Activated CD4-positive, CD25-positive, alpha-beta regulatory T cell (primary cell): ENCODE data around the gene JPT2.
"Not testable (repeated sequence)": the region's sequence is repeated elsewhere in the genome, so short reads cannot be mapped to it uniquely, and the experiment has no call there.

ENCODE experiments used
- DNase-seq, 4 experiments: peaks; one replicate each; lab custom pipeline; 2025; lab: John Stamatoyannopoulos, UW

The JPT2 gene

GRCh38 chr16:1674751-1675664 lies 3.1 kb upstream of the JPT2 start:
- no peak for DNase-seq

GRCh38 chr16:1676661-1677060 lies 1.4 kb upstream of the JPT2 start:
- no peak for DNase-seq

GRCh38 chr16:1677339-1677738 lies 740 bp upstream of the JPT2 start:
- DNase-seq = no peak

DNA sequence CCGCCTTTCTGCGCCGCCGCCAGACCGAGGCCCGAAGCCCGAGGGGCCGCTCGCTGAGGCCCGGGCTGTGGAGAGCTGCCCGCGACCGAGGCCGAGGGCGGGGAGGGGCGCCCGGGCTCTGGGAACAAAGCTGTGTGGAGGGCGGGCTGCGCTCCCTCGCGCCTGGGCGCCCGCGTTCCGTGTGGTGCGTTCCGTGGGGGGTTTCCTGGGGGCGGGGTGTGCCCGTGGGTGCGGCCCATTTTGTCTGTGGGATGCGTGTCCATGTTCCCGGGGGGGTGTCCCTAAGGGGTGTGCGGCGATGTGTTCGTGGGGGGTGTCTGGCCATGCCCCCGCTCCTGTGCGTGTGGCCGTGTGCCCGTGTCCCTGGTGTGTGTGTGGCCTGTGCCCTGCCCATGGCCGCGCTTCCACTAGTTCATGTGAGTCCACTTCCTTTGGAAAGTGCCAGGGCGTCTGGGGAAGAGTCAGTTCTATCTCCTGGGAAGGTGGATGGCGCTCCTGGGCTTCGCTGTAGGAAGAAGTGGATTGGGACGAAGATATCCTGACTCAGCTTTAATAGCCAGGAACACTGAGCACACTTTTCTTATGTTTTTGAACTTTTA lies 520 bp downstream of the JPT2 start:
- peak; percentile 17 to 25 (median 18) for DNase-seq

GRCh38 chr16:1680361-1680760 lies 2.3 kb downstream of the JPT2 start:
- DNase-seq = no peak

DNA sequence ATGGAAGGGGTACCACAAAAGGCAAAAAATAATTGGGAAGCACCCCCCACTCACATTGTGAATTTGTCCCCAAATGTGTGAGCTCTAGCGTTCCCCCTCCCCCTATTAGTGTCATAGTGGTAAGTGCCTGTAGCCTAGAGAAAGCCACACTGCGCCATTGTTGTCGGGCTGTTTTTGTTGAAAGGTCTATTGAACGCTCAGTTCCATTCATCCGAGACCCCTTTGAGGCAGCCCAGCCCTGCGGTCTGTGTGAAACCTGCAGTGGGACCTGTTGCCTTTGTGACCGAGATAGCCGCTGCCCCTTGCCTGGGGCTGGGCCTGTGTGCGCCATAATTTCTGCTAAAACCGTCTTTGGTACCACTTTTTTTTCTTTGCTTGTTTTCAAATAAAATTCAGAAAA lies 3.0 kb downstream of the JPT2 start:
- no peak for DNase-seq

DNA sequence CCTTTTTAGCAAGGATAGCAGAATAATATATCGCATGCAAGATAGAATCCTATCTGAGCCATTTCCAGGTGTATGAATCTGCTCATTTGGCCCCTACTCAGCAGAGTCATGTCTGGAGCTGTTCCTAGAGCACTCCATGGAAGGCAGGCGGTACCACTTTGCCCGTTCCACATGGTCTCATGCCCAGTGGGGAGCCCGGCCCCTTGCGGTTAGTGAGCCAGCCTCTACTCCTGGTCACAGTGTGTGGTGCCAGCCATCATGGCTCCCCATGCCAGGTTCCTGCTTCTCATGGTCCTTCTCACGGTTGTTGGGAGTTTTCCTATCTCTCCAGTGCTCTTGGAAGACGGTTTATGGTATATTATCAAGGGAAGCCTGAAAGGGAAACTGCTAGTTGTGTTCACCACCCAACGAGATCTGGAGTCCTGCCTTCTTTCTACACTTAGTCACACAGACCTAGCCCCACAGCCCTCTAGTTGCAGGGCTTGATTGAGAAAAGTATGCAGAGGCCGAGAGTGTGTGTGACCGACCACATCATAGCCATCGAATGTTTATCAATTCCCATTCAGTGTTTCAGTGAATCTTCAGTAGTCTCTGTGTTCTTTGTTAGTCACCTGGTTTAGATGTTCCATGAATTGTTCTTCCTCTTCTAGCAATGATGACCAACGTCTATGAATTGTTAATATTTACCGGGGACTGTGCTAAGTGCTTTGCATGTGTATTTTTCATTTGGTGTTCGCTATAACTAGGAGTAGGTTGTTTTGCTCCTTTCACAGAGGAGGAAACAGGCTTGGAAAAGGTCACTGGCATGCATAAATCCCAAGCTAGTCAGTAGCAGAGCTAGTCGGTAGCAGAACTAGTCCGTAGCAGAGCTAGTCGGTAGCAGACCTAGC lies 9.6 kb downstream of the JPT2 start:
- DNase-seq = no peak

DNA sequence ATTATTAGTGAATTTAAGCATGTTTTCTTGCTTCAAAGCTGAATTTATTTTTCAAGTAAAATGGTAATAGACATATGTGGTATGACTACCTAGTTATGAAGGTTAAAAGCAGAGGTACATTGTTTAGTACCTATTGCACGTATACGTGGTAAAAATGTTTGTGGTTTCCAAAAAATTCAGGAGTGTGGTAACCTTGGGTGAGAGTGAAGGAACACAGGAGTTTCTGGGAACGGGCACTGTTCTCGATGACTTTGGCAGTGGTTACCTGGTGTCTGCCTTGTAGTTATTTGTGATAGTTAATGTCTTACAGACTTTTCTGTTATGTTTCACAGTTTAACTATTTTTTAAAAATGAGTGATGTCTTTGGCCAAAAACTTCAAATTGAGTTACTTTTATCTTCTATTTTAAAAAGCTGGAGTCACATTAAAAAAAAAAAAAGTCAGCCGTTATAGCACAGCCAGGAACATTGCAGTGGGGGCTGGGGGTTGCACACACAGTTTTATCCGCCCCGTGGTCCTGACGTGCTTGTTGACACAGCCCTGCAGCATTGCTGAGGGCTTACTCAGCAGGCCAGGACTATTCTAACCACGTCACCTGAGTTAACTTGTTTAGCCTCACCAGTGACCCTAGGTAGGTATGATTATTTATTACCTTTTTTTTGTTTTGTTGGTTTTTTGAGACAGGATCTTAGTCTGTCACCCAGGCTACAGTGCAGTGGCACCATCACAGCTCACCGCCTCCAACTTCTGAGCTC lies 10.9 kb downstream of the JPT2 start:
- no peak for DNase-seq

- DNase-seq = no peak
Observed at GRCh38 chr16:1689853-1690252, 11.8 kb downstream of the JPT2 start.

DNA sequence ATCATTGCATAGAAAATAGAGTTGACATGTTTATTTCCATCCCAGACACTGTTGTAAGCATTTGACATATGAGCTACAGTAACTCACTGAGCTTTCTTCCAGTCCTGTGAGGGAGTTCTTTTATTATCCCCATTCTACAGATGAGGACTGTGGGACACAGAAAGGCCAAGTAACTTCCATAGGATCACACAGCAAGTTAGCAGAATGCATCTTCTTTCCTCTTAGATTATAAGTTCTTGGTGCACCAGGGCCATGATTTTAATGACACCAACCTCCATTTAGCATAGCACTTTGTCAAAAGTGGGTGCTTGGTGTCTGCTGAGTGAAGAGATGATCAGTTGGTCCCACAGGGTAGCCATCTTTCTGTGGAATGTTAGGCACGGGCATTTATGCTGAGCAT lies 12.7 kb downstream of the JPT2 start:
- DNase-seq = no peak

GRCh38 chr16:1691276-1691675 lies 13.2 kb downstream of the JPT2 start:
- DNase-seq = no peak

DNA sequence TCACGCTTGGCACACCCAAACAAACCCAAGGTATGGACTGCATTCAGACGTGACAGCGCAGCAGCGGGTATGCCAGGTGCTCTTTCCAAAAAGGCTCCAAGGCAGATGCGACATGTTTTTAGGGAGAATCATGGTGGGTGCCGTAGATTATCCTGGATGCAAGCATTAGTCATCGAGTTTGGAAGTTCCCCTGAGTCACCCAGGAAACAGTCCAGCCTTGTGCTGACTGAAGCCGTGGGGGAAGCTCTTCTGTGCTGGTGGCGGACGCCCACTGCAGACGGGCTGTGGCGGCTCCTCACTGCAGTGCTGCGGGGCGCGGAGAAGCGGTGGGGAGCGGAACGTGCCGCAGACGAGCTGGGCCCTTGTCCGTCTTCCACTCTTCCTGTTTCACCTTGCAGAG lies 13.9 kb downstream of the JPT2 start:
- DNase-seq = no peak

GRCh38 chr16:1696863-1697262 lies 18.8 kb downstream of the JPT2 start:
- no peak for DNase-seq

DNA sequence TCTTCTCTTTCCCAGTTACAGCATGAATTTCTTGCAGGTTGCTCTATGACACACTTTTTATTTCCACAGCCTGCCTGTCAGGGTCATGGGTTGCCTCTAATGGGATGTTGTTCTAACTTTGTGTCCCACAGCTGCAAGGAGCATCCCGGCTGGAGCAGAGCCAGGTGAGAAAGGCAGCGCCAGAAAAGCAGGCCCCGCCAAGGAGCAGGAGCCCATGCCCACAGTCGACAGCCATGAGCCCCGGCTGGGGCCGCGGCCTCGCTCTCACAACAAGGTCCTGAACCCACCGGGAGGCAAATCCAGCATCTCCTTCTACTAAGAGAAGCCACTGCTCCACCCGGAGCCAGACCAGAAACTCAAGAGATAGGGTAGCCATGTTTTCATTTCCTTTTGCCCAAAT lies 20.6 kb downstream of the JPT2 start:
- DNase-seq = no peak

DNA sequence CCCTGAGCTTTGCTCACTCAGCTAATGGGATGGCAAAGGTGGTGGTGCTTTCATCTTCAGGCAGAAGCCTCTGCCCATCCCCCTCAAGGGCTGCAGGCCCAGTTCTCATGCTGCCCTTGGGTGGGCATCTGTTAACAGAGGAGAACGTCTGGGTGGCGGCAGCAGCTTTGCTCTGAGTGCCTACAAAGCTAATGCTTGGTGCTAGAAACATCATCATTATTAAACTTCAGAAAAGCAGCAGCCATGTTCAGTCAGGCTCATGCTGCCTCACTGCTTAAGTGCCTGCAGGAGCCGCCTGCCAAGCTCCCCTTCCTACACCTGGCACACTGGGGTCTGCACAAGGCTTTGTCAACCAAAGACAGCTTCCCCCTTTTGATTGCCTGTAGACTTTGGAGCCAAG lies 22.2 kb downstream of the JPT2 start:
- no peak for DNase-seq

- DNase-seq = no peak
Observed at GRCh38 chr16:1701216-1701878, 23.3 kb downstream of the JPT2 start.

- DNase-seq = not testable (repeated sequence)
Observed at GRCh38 chr16:1705324-1705687, 27.2 kb downstream of the JPT2 start.

DNA sequence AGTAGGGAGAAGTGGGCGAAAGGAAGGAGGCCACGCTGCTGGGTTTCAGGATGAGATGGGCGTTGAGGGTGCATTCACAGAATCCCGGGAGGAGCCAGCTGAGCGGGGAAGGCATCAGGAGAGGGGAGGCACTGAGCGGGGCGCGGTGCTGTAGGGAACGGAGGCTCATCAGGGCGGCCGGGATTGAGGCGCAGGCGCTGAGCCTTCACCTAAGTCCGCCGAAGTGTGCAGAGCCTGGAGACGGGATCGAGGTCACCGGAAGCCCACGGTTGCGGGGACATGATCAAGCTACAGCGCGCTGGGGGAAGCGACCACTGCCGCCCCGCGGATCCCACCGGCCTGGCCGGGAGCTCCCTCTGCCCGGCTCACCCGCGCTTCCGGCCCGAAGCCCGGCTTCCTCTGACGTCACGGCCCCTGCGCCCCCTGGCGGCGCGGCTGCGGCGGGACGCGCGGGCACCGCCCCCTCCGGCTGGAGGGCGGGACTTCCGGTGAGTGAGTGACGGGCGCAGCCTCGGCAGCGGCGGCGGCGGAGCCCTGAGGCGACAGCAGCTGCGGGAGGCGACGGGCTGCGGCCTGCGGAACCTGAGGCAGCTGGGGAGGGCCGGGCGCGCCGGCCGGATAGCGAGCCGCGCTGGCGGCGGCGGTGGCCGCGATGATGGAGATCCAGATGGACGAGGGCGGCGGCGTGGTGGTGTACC lies 27.8 kb downstream of the JPT2 start, which contains the start of gene MAPK8IP3:
MAPK8IP3 (plus strand) TSS at position 508 of the 698 bp plus-strand sequence; CDS start at position 653, 145 bp downstream.
- DNase-seq = peak; percentile 90 to 95 (median 92)

DNA sequence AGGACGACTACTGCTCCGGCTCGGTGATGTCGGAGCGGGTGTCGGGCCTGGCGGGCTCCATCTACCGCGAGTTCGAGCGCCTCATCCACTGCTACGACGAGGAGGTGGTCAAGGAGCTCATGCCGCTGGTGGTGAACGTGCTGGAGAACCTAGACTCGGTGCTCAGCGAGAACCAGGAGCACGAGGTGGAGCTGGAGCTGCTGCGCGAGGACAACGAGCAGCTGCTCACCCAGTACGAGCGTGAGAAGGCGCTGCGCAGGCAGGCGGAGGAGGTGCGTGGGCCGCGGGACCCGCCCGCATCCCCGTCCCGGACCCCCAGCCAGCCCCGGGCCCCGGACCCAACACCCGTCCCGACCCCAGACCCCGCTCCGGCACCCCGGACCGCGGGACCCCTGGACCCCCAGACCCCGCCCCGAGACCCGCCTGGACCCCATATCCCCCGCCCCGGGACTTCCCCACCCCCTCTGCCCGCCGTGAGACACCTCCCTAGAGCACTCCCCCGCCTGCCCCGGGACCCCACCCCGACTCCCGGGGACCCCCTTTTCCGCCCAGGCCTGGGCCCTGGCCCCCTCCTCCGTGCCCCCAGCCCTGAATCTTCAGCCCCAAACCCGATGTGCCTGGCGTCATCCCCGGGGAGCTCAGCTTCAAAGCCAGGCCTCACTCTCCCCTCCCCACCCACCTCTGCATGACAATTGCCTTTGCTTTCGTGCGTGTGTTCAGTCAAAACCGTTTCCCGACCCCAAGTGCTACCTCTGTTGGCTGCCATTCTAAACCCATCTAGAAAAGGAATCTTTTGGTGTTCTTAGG lies 28.5 kb downstream of the JPT2 start:
- peak; percentile 26 to 48 (median 38) for DNase-seq
